ENCODE results near the gene FAM117A.

The FAM117A gene

DNA sequence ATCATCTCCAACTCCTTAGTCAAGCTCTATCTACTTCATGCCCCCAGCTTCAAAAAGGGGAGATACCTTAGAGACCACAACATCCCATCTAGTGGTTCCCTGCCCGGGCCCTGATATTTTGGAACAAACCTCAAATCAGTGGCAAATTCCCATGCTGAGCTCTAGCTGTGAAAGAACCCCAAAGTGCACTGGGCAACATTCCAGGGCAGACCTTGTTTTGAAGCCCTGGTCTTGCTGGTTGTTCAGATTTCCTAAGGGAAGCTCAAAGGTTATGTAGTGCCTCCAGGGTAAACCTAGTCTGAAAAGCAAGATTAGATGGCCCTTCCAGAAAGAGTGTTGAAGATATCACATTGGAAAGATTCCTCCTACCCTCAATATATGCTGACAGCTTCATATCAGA is 16.3 kb downstream of the FAM117A start:
- no peak for DNase-seq (ENCODE audit: low read depth)
- TF ChIP-seq CTCF (IDR thresholded peaks at IDR 0.05; ENCODE audit: low read depth, low read length) (no peak), POLR2A (IDR thresholded peaks at IDR 0.05; ENCODE audit: extremely low read depth, insufficient read length) (no peak), MYC (IDR thresholded peaks at IDR 0.05; ENCODE audit: low read depth, low read length) (no peak)
- TF ChIP-seq, protein P1, sequence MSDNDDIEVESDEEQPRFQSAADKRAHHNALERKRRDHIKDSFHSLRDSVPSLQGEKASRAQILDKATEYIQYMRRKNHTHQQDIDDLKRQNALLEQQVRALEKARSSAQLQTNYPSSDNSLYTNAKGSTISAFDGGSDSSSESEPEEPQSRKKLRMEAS (IDR thresholded peaks at IDR 0.05; ENCODE audit: low read depth, low read length) = no peak
- no peak overlapping the region for H3K4me3 ChIP-seq (ENCODE audit: low read depth, low read length)

- peak; percentile 38 for DNase-seq (ENCODE audit: low read depth)
- no peak overlapping the region for H3K4me3 ChIP-seq (ENCODE audit: low read depth, low read length)
- TF ChIP-seq MYC (IDR thresholded peaks at IDR 0.05; ENCODE audit: low read depth, low read length) (no peak), CTCF (IDR thresholded peaks at IDR 0.05; ENCODE audit: low read depth, low read length) (no peak), POLR2A (IDR thresholded peaks at IDR 0.05; ENCODE audit: extremely low read depth, insufficient read length) (no peak)
- TF ChIP-seq, protein P1 (IDR thresholded peaks at IDR 0.05; ENCODE audit: low read depth, low read length) = no peak
Observed at GRCh38 chr17:49746791-49747490, 17.0 kb downstream of the FAM117A start.

GRCh38 chr17:49745175-49746139 is 18.5 kb downstream of the FAM117A start:
- no peak for DNase-seq (ENCODE audit: low read depth)
- TF ChIP-seq POLR2A (IDR thresholded peaks at IDR 0.05; ENCODE audit: extremely low read depth, insufficient read length) (no peak), CTCF (IDR thresholded peaks at IDR 0.05; ENCODE audit: low read depth, low read length) (no peak), MYC (IDR thresholded peaks at IDR 0.05; ENCODE audit: low read depth, low read length) (no peak)
- TF ChIP-seq, protein P1 (IDR thresholded peaks at IDR 0.05; ENCODE audit: low read depth, low read length) = no peak
- no peak overlapping the region for H3K4me3 ChIP-seq (ENCODE audit: low read depth, low read length)

DNA sequence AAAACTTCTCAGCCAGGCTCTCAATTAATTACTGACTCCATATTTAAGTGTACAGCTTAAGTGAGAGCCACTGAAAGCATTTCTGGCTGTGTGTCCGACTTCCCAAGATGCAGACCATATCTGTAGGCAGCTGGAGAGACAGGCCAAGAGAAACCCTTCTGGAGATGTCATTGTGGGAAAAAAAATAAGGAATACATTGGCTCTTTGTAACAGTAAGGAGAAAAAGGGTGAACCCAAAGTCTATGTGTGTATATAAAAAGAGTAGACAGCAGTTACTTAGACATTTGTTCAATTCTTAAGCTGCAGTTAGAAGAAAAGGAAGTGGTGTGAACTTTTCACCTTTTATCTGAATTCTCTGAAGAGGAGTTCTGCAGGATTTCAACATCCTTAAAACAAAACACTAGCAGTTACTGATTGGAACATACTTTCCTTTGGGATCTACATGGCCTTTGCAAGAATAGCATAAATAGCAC is 21.7 kb downstream of the FAM117A start:
- TF ChIP-seq CTCF (IDR thresholded peaks at IDR 0.05; ENCODE audit: low read depth, low read length) (no peak), MYC (IDR thresholded peaks at IDR 0.05; ENCODE audit: low read depth, low read length) (no peak), POLR2A (IDR thresholded peaks at IDR 0.05; ENCODE audit: extremely low read depth, insufficient read length) (no peak)
- TF ChIP-seq, protein P1 (IDR thresholded peaks at IDR 0.05; ENCODE audit: low read depth, low read length) = no peak
- peak overlapping the region; percentile 86 for H3K4me3 ChIP-seq (ENCODE audit: low read depth, low read length)
- DNase-seq (ENCODE audit: low read depth) = peak; percentile 81

DNA sequence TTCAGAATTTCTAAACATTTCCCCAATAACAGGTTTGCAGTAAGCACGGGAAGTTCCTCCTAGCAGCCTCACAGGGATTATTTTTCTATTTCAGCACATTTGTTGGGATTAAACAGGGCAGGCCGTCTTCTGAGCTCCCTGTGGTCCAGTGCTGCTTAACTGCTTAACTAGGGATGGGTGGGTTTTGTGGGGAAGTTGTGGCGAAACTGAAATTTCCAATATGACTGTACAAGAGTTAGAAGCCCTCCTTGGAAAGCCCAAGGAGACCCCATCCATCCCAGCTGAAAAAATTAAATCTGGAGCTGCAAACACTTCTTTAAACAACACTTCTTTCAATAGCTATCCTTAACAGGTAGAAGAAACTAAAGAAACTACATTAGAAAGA is 22.2 kb downstream of the FAM117A start:
- H3K4me3 ChIP-seq (ENCODE audit: low read depth, low read length) = peak overlapping the region; percentile 86
- no peak for DNase-seq (ENCODE audit: low read depth)
- TF ChIP-seq CTCF (IDR thresholded peaks at IDR 0.05; ENCODE audit: low read depth, low read length) (no peak), MYC (IDR thresholded peaks at IDR 0.05; ENCODE audit: low read depth, low read length) (no peak), POLR2A (IDR thresholded peaks at IDR 0.05; ENCODE audit: extremely low read depth, insufficient read length) (no peak)
- TF ChIP-seq, protein P1 (IDR thresholded peaks at IDR 0.05; ENCODE audit: low read depth, low read length) = no peak
